Measurements from ENCODE around the gene KCNJ8.

Gene KCNJ8

DNA sequence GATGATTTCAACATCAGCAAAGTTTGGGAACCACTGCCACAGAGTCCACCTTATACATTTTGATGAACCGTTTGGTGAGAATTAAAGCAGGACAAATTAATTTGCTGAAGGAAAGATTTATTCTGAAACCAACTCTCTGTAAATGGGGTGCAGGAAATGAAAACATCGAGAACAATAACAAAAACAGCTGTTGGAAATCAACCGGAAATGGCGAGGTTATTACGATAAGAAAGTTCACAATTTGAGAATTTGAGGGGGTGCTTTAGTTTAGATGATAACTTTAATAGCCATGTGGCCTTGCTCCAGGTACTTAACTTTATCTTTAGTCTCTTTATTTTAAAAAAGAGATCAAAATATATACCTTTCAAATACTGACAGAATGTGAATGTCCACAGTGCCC, 56.7 kb downstream of the KCNJ8 start:
- no peak for DNase-seq

DNA sequence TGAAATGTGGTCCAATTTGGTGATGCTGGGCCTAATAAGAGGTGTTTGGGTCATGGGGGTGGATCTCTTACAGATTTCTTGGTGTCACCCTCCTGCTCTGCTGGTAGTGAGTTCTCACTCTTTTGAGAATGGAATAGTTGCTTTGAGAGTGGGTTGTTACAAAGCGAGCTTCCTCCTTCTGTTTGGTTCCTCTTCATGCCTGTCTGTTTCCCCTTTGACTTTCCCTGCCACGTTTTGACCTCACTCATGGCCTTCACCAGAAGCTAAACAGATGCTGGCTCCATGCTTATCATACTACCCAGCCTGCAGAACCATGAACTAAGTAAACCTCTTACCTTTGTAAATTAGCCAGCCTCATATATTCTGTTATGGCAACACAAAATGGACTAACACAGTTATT, 59.1 kb downstream of the KCNJ8 start:
- DNase-seq: no peak

Data from right kidney (tissue), 1 donor.